GM18511 (cell line): Measurements from ENCODE around the gene TNIP2.
"Not testable (repeated sequence)": the region's sequence is repeated elsewhere in the genome, so short reads cannot be mapped to it uniquely, and the experiment has no call there.

Experiments used
- ATAC-seq: cut with Tn5 transposase; IDR thresholded peaks from one replicate; pipeline ENCODE4 v1.9.1; 2021; ENCODE audit warnings: mild to moderate bottlenecking, moderate library complexity; ENCODE audit not compliant: unreplicated experiment

The TNIP2 gene

GRCh38 chr4:2745981-2746806 lies 9.9 kb downstream of the TNIP2 start:
- ATAC-seq = peak; percentile 93

- ATAC-seq = no peak
Observed at GRCh38 chr4:2745516-2745915, 10.6 kb downstream of the TNIP2 start.

GRCh38 chr4:2744576-2745270 lies 11.4 kb downstream of the TNIP2 start:
- ATAC-seq = no peak

- ATAC-seq = no peak
Observed at GRCh38 chr4:2743518-2744445, 12.4 kb downstream of the TNIP2 start.

- ATAC-seq = no peak
Observed at GRCh38 chr4:2742823-2743517, 13.2 kb downstream of the TNIP2 start.

GRCh38 chr4:2742081-2742822 lies 13.9 kb downstream of the TNIP2 start:
- ATAC-seq = no peak

- ATAC-seq = no peak
Observed at GRCh38 chr4:2741626-2742025, 14.5 kb downstream of the TNIP2 start.

GRCh38 chr4:2738296-2738695 lies 17.8 kb downstream of the TNIP2 start:
- not testable (repeated sequence) for ATAC-seq

GRCh38 chr4:2735869-2736268 lies 20.3 kb downstream of the TNIP2 start:
- no peak for ATAC-seq

- ATAC-seq = no peak
Observed at GRCh38 chr4:2734612-2735011, 21.5 kb downstream of the TNIP2 start.

- no peak for ATAC-seq
Observed at GRCh38 chr4:2733844-2734574, 22.1 kb downstream of the TNIP2 start.

- ATAC-seq = no peak
Observed at GRCh38 chr4:2733001-2733843, 22.9 kb downstream of the TNIP2 start.

GRCh38 chr4:2732526-2732925 lies 23.6 kb downstream of the TNIP2 start:
- ATAC-seq = no peak

- no peak for ATAC-seq
Observed at GRCh38 chr4:2731907-2732317, 24.2 kb downstream of the TNIP2 start.

- no peak for ATAC-seq
Observed at GRCh38 chr4:2729533-2729875, 26.6 kb downstream of the TNIP2 start.

- no peak for ATAC-seq
Observed at GRCh38 chr4:2728806-2729532, 27.2 kb downstream of the TNIP2 start.

- ATAC-seq = no peak
Observed at GRCh38 chr4:2728221-2728620, 27.9 kb downstream of the TNIP2 start.

GRCh38 chr4:2726881-2727280 lies 29.3 kb downstream of the TNIP2 start:
- not testable (repeated sequence) for ATAC-seq
